ENCODE data around the gene MYZAP.

MYZAP gene

GRCh38 chr15:57594479-57594878 lies 2.8 kb downstream of the MYZAP start:
- no peak for DNase-seq (ENCODE audit: low spot score)

GRCh38 chr15:57595011-57595866 lies 3.5 kb downstream of the MYZAP start:
- DNase-seq (ENCODE audit: low spot score) = no peak

- no peak for DNase-seq (ENCODE audit: low spot score)
Measured at GRCh38 chr15:57596301-57596855, 4.7 kb downstream of the MYZAP start.

- peak; percentile 99 for DNase-seq (ENCODE audit: low spot score)
Measured at GRCh38 chr15:57596978-57597377, 5.3 kb downstream of the MYZAP start.

GRCh38 chr15:57597431-57597830 lies 5.7 kb downstream of the MYZAP start:
- no peak for DNase-seq (ENCODE audit: low spot score)

- no peak for DNase-seq (ENCODE audit: low spot score)
Measured at GRCh38 chr15:57598346-57598745, 6.6 kb downstream of the MYZAP start.

- DNase-seq (ENCODE audit: low spot score) = no peak
Measured at GRCh38 chr15:57599296-57599810, 7.6 kb downstream of the MYZAP start.

GRCh38 chr15:57600197-57600596 lies 8.5 kb downstream of the MYZAP start:
- DNase-seq (ENCODE audit: low spot score) = no peak

- peak; percentile 59 for DNase-seq (ENCODE audit: low spot score)
Measured at GRCh38 chr15:57604507-57604906, 12.8 kb downstream of the MYZAP start.

GRCh38 chr15:57605491-57605890 lies 13.8 kb downstream of the MYZAP start:
- no peak for DNase-seq (ENCODE audit: low spot score)

- no peak for DNase-seq (ENCODE audit: low spot score)
Measured at GRCh38 chr15:57606048-57606447, 14.3 kb downstream of the MYZAP start.

GRCh38 chr15:57606816-57607215 lies 15.1 kb downstream of the MYZAP start:
- DNase-seq (ENCODE audit: low spot score) = peak; percentile 72

- no peak for DNase-seq (ENCODE audit: low spot score)
Measured at GRCh38 chr15:57607570-57608000, 15.9 kb downstream of the MYZAP start.

GRCh38 chr15:57609805-57610529 lies 18.3 kb downstream of the MYZAP start:
- DNase-seq (ENCODE audit: low spot score) = no peak

GRCh38 chr15:57611123-57611522 lies 19.4 kb downstream of the MYZAP start:
- DNase-seq (ENCODE audit: low spot score) = no peak

GRCh38 chr15:57611938-57612337 lies 20.2 kb downstream of the MYZAP start:
- DNase-seq (ENCODE audit: low spot score) = peak; percentile 69

- no peak for DNase-seq (ENCODE audit: low spot score)
Measured at GRCh38 chr15:57614241-57614640, 22.5 kb downstream of the MYZAP start.

GRCh38 chr15:57615951-57616496 lies 24.3 kb downstream of the MYZAP start:
- peak; percentile 51 for DNase-seq (ENCODE audit: low spot score)

- DNase-seq (ENCODE audit: low spot score) = no peak
Measured at GRCh38 chr15:57618325-57618724, 26.6 kb downstream of the MYZAP start.

GRCh38 chr15:57619746-57620145 lies 28.0 kb downstream of the MYZAP start:
- DNase-seq (ENCODE audit: low spot score) = no peak

- DNase-seq (ENCODE audit: low spot score) = no peak
Measured at GRCh38 chr15:57624730-57625129, 33.0 kb downstream of the MYZAP start.

GRCh38 chr15:57625703-57626448 lies 34.2 kb downstream of the MYZAP start:
- peak; percentile 76 for DNase-seq (ENCODE audit: low spot score)
